OCI-LY3 (cell line): Measurements from ENCODE around the gene RPS26.

ENCODE experiments used
- EZH2phosphoT487 ChIP-seq: fragments of 200-600 bp; shearing (Covaris generic); IDR thresholded peaks from 2 replicates; pipeline ENCODE4 v1.6.1; 2018; ENCODE audit warnings: antibody characterized with exemption, mixed run types, low read depth
- TF ChIP-seq, protein P1 (sequence below): fragments of 200-600, 300-600 bp; sonication (generic); IDR thresholded peaks from 2 replicates; pipeline ENCODE4 v1.5.1; 2014; ENCODE audit warnings: antibody characterized with exemption, low read length, low read depth

DNA sequence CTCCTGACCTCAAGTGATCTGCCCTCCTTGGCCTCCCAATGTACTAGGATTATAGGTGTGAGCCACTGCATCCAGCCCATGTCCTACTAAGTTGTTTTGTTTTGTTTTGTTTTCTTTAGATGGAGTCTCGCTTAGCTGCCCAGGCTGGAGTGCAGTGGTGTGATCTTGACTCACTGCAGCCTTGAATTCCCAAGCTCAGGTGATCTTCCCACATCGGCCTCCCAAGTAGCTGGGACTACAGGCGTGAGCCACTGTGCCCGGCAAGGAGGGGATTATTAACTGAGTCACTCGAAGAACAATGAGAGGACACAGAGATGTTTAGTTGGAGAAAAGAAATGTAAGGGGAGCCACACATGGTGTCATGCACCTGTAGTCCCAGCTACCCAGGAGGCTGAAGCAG lies 20.3 kb downstream of the RPS26 start:
- TF ChIP-seq, protein P1, sequence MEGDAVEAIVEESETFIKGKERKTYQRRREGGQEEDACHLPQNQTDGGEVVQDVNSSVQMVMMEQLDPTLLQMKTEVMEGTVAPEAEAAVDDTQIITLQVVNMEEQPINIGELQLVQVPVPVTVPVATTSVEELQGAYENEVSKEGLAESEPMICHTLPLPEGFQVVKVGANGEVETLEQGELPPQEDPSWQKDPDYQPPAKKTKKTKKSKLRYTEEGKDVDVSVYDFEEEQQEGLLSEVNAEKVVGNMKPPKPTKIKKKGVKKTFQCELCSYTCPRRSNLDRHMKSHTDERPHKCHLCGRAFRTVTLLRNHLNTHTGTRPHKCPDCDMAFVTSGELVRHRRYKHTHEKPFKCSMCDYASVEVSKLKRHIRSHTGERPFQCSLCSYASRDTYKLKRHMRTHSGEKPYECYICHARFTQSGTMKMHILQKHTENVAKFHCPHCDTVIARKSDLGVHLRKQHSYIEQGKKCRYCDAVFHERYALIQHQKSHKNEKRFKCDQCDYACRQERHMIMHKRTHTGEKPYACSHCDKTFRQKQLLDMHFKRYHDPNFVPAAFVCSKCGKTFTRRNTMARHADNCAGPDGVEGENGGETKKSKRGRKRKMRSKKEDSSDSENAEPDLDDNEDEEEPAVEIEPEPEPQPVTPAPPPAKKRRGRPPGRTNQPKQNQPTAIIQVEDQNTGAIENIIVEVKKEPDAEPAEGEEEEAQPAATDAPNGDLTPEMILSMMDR: no peak
- no peak for TF ChIP-seq EZH2phosphoT487
